HG03060 (cell line): ENCODE data around the gene PRKCZ.

Experiments
- ATAC-seq: cut with Tn5 transposase; IDR thresholded peaks from one replicate; pipeline ENCODE4 v1.9.1; 2021; ENCODE audit warnings: low read depth, moderate number of reproducible peaks; ENCODE audit not compliant: unreplicated experiment

Gene PRKCZ

GRCh38 chr1:2172012-2172411, 121.8 kb downstream of the PRKCZ start:
- ATAC-seq = no peak

GRCh38 chr1:2172551-2173146, 122.4 kb downstream of the PRKCZ start:
- no peak for ATAC-seq

GRCh38 chr1:2173546-2174347, 123.5 kb downstream of the PRKCZ start:
- no peak for ATAC-seq

- no peak for ATAC-seq
These were observed 124.3 kb downstream of the PRKCZ start for GRCh38 chr1:2174348-2175054.

- ATAC-seq = no peak
These were observed 124.8 kb downstream of the PRKCZ start for GRCh38 chr1:2175055-2175414.

- ATAC-seq = no peak
These were observed 125.7 kb downstream of the PRKCZ start for GRCh38 chr1:2175681-2176454.

- ATAC-seq = no peak
These were observed 126.4 kb downstream of the PRKCZ start for GRCh38 chr1:2176615-2177014.

- no peak for ATAC-seq
These were observed 127.3 kb downstream of the PRKCZ start for GRCh38 chr1:2177541-2177940.

- ATAC-seq = no peak
These were observed 127.8 kb downstream of the PRKCZ start for GRCh38 chr1:2177946-2178538.

GRCh38 chr1:2178875-2179274, 128.7 kb downstream of the PRKCZ start:
- no peak for ATAC-seq

- no peak for ATAC-seq
These were observed 129.2 kb downstream of the PRKCZ start for GRCh38 chr1:2179283-2180013.

- ATAC-seq = no peak
These were observed 130.4 kb downstream of the PRKCZ start for GRCh38 chr1:2180297-2181245.

- ATAC-seq = no peak
These were observed 131.1 kb downstream of the PRKCZ start for GRCh38 chr1:2181271-2181670.

- ATAC-seq = no peak
These were observed 131.5 kb downstream of the PRKCZ start for GRCh38 chr1:2181752-2182151.

GRCh38 chr1:2182376-2182775, 132.2 kb downstream of the PRKCZ start:
- no peak for ATAC-seq

- ATAC-seq = no peak
These were observed 133.7 kb downstream of the PRKCZ start for GRCh38 chr1:2183937-2184334.

GRCh38 chr1:2184531-2184930, 134.3 kb downstream of the PRKCZ start:
- ATAC-seq = no peak

- no peak for ATAC-seq
These were observed 134.7 kb downstream of the PRKCZ start for GRCh38 chr1:2184934-2185333.
